ENCODE measurements around the gene SCYL1. TPM values are rescaled to one million over a fixed set of nuclear protein-coding genes. Genes with fewer than 3 reads are reported as not detected.

SCYL1 gene
- total RNA-seq, 1 donor = 109 TPM

GRCh38 chr11:65549096-65549495 lies 24.2 kb downstream of the SCYL1 start:
- Histone ChIP-seq H3K4me2 (ENCODE audit: insufficient read depth, low read length) (no peak overlapping the region), H3K27me3 (ENCODE audit: insufficient read depth, low read length) (no peaks in the 10 kb centered on the region), H3K27ac (ENCODE audit: low read depth, low read length) (no peak overlapping the region), H4K20me1 (ENCODE audit: insufficient read depth, low read length) (peaks cover 31% of the 10 kb centered on the region), H3K4me1 (ENCODE audit: insufficient read depth, low read length) (no peaks in the 10 kb centered on the region), H3K79me2 (ENCODE audit: insufficient read depth, low read length) (peaks cover 7% of the 10 kb centered on the region), H2AFZ (ENCODE audit: low read length) (no peak overlapping the region), H3K4me3 (ENCODE audit: insufficient read depth, low read length) (no peak overlapping the region), H3K36me3 (ENCODE audit: insufficient read depth, low read length) (peaks cover 74% of the 10 kb centered on the region), H3K9me3 (ENCODE audit: low read depth, low read length) (no peaks in the 10 kb centered on the region)
- no peak for TF ChIP-seq CTCF (IDR thresholded peaks at IDR 0.05; ENCODE audit: extremely low read depth, low read depth, low read length)
- no peak for DNase-seq (ENCODE audit: insufficient read length, low spot score, missing footprints)

- peak; percentile 88 for DNase-seq (ENCODE audit: insufficient read length, low spot score, missing footprints)
- H3K79me2 ChIP-seq (ENCODE audit: insufficient read depth, low read length) = peaks cover 32% of the 10 kb centered on the region
Observed at GRCh38 chr11:65551572-65552387, 26.9 kb downstream of the SCYL1 start.

GRCh38 chr11:65552388-65552951 lies 27.6 kb downstream of the SCYL1 start:
- Histone ChIP-seq H3K27me3 (ENCODE audit: insufficient read depth, low read length) (no peaks in the 10 kb centered on the region), H3K4me2 (ENCODE audit: insufficient read depth, low read length) (no peak overlapping the region), H3K36me3 (ENCODE audit: insufficient read depth, low read length) (peaks cover 49% of the 10 kb centered on the region), H2AFZ (ENCODE audit: low read length) (no peak overlapping the region), H3K79me2 (ENCODE audit: insufficient read depth, low read length) (peaks cover 39% of the 10 kb centered on the region), H4K20me1 (ENCODE audit: insufficient read depth, low read length) (peaks cover 41% of the 10 kb centered on the region), H3K4me1 (ENCODE audit: insufficient read depth, low read length) (peaks cover 18% of the 10 kb centered on the region), H3K9me3 (ENCODE audit: low read depth, low read length) (no peaks in the 10 kb centered on the region), H3K4me3 (ENCODE audit: insufficient read depth, low read length) (no peak overlapping the region), H3K27ac (ENCODE audit: low read depth, low read length) (no peak overlapping the region)
- TF ChIP-seq CTCF (IDR thresholded peaks at IDR 0.05; ENCODE audit: extremely low read depth, low read depth, low read length) = no peak
- DNase-seq (ENCODE audit: insufficient read length, low spot score, missing footprints) = no peak

More at GRCh38 chr11:65551572-65552387, 26.9 kb downstream of the SCYL1 start:
- Histone ChIP-seq H2AFZ (ENCODE audit: low read length) (no peak overlapping the region), H3K9me3 (ENCODE audit: low read depth, low read length) (no peaks in the 10 kb centered on the region), H3K4me2 (ENCODE audit: insufficient read depth, low read length) (no peak overlapping the region), H3K27me3 (ENCODE audit: insufficient read depth, low read length) (no peaks in the 10 kb centered on the region), H3K36me3 (ENCODE audit: insufficient read depth, low read length) (peaks cover 53% of the 10 kb centered on the region), H3K4me3 (ENCODE audit: insufficient read depth, low read length) (no peak overlapping the region), H4K20me1 (ENCODE audit: insufficient read depth, low read length) (peaks cover 41% of the 10 kb centered on the region), H3K4me1 (ENCODE audit: insufficient read depth, low read length) (peaks cover 18% of the 10 kb centered on the region), H3K27ac (ENCODE audit: low read depth, low read length) (no peak overlapping the region)
- peak; percentile 49 for TF ChIP-seq CTCF (IDR thresholded peaks at IDR 0.05; ENCODE audit: extremely low read depth, low read depth, low read length)

- Histone ChIP-seq H3K4me2 (ENCODE audit: insufficient read depth, low read length) (no peak overlapping the region), H3K9me3 (ENCODE audit: low read depth, low read length) (no peaks in the 10 kb centered on the region), H3K27me3 (ENCODE audit: insufficient read depth, low read length) (no peaks in the 10 kb centered on the region), H3K79me2 (ENCODE audit: insufficient read depth, low read length) (peaks cover 41% of the 10 kb centered on the region), H3K4me3 (ENCODE audit: insufficient read depth, low read length) (no peak overlapping the region), H3K36me3 (ENCODE audit: insufficient read depth, low read length) (peaks cover 40% of the 10 kb centered on the region), H3K27ac (ENCODE audit: low read depth, low read length) (no peak overlapping the region), H4K20me1 (ENCODE audit: insufficient read depth, low read length) (peaks cover 38% of the 10 kb centered on the region), H3K4me1 (ENCODE audit: insufficient read depth, low read length) (peaks cover 18% of the 10 kb centered on the region), H2AFZ (ENCODE audit: low read length) (no peak overlapping the region)
- DNase-seq (ENCODE audit: insufficient read length, low spot score, missing footprints) = no peak
- no peak for TF ChIP-seq CTCF (IDR thresholded peaks at IDR 0.05; ENCODE audit: extremely low read depth, low read depth, low read length)
Observed at GRCh38 chr11:65553301-65554001, 28.6 kb downstream of the SCYL1 start.

All from osteoblast (primary cell).